Sigmoid colon (tissue), 7 donors: Measurements from ENCODE around the gene SLC2A11. TPM values are rescaled to one million over a fixed set of nuclear protein-coding genes. Genes with fewer than 3 reads are reported as not detected.

Experiments used
- DNase-seq: peaks from one replicate; pipeline ENCODE4 v3.0.0-alpha.2; 2019
- H3K27ac ChIP-seq, 4 donors: fragments of 200-600 bp; sonication (generic); one replicate each; pipeline ENCODE4 v1.5.1; 2016 to 2019; ENCODE audit warnings: mild to moderate bottlenecking in 1 of 4
- H3K27me3 ChIP-seq, 3 donors: fragments of 200-600 bp; sonication (generic); one replicate each; pipeline ENCODE4 v1.5.1; 2019; ENCODE audit warnings: mild to moderate bottlenecking in 1 of 3
- H3K36me3 ChIP-seq, 4 donors: fragments of 200-600 bp; sonication (generic); one replicate each; pipeline ENCODE4 v1.5.1; 2016 to 2019
- H3K4me1 ChIP-seq, 4 donors: fragments of 200-600 bp; sonication (generic); one replicate each; pipeline ENCODE4 v1.5.1; 2017 to 2019
- H3K4me3 ChIP-seq, 4 donors: fragments of 200-600 bp; sonication (generic); one replicate each; pipeline ENCODE4 v1.5.1; 2017 to 2019; ENCODE audit warnings: mild to moderate bottlenecking in 2 of 4, moderate library complexity in 1 of 4
- H3K9me3 ChIP-seq, 4 donors: fragments of 200-600 bp in 3 of 4; sonication (generic) in 3 of 4; one replicate each; pipeline versions ENCODE4 v1.5.1 to v1.6.1; 2013 to 2019
- EP300 ChIP-seq, 4 donors: sonication (generic); formaldehyde crosslinking; IDR thresholded peaks; one replicate each; pipeline ENCODE4 v1.6.1; 2017; ENCODE audit warnings: antibody characterized with exemption in 4 of 4
- POLR2A ChIP-seq, 2 donors: fragments of 450-650 bp; IDR thresholded peaks; one replicate each; pipeline ENCODE4 v1.6.1; 2016; ENCODE audit warnings: antibody characterized with exemption in 2 of 2, mild to moderate bottlenecking in 2 of 2, moderate library complexity in 2 of 2
- POLR2AphosphoS5 ChIP-seq, 4 donors: sonication (generic); formaldehyde crosslinking; IDR thresholded peaks; one replicate each; pipeline ENCODE4 v1.6.1; 2017; ENCODE audit warnings: antibody characterized with exemption in 4 of 4
- WGBS, 2 donors: extraction: QIAGEN DNeasy Blood & Tissue Kit; methylation state at CpG; one replicate each; pipeline ENCODE4 v1.1.7; 2013; 5-methylcytosine and 5-hydroxymethylcytosine counted together
- intact Hi-C: fragments of 100-400 bp; cut with DNase I; formaldehyde crosslinking; loops from one replicate; pipeline ENCODE4 v1.15.1; 2023
- polyA plus RNA-seq, 3 donors: library from polyadenylated mRNA; stranded (reverse); fragments of 200-250 nt; gene quantifications; one replicate each; pipeline ENCODE4 v1.2.3, GENCODE V29; 2013
- total RNA-seq, 4 donors: library from RNA; depleted of rRNA; stranded (reverse); fragments of >200 nt; gene quantifications; one replicate each; pipeline ENCODE4 v1.1.0, GENCODE V29; 2016
- TF ChIP-seq, protein P1 (sequence below), 4 experiments: fragments of 450-650 bp in 3 of 4; fragments of 200-600 bp in 1 of 4; IDR thresholded peaks; one replicate each; pipeline ENCODE4 v1.5.1; 2016 to 2019; ENCODE audit warnings: antibody characterized with exemption in 4 of 4, mild to moderate bottlenecking in 3 of 4, moderate library complexity in 2 of 4
- donor health status: healthy with polysubstance abuse.
- donor health status: Bipolar disorder and iron deficiency.
- donor health status: healthy.

The SLC2A11 gene
- total and polyA plus RNA-seq, 7 donors = 4.8 to 23.5 (median 13.8) TPM

DNA sequence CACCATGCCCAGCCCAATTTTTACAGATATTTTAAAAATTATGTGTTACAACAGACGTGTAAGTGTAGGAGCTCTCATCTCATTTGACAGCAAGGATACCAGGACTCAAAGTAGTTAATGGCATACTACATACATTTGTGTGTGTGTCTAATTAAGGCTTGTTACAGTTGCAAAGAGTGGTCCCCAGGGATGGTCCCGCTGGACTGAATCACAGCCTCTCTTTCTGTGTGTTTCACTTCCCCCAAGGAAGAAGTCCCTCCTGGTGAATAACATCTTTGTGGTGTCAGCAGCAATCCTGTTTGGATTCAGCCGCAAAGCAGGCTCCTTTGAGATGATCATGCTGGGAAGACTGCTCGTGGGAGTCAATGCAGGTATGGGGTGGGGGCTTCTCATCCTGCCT, 17.2 kb downstream of the SLC2A11 start:
- intact Hi-C loops = no loop called here
- Histone ChIP-seq H3K36me3 (peaks cover 0 to 48% (median 21%) of the 10 kb centered on the region in 4 donors), H3K27me3 (no peaks in the 10 kb centered on the region), H3K9me3 (no peaks in the 10 kb centered on the region), H3K27ac (no peak overlapping the region), H3K4me1 (no peaks in the 10 kb centered on the region), H3K4me3 (no peak overlapping the region)
- WGBS, 2 donors = 91 to 94% methylated on average over 4 of the region's 4 CpGs
- TF ChIP-seq POLR2A (IDR thresholded peaks at IDR 0.05) = no peak
- TF ChIP-seq, protein P1, sequence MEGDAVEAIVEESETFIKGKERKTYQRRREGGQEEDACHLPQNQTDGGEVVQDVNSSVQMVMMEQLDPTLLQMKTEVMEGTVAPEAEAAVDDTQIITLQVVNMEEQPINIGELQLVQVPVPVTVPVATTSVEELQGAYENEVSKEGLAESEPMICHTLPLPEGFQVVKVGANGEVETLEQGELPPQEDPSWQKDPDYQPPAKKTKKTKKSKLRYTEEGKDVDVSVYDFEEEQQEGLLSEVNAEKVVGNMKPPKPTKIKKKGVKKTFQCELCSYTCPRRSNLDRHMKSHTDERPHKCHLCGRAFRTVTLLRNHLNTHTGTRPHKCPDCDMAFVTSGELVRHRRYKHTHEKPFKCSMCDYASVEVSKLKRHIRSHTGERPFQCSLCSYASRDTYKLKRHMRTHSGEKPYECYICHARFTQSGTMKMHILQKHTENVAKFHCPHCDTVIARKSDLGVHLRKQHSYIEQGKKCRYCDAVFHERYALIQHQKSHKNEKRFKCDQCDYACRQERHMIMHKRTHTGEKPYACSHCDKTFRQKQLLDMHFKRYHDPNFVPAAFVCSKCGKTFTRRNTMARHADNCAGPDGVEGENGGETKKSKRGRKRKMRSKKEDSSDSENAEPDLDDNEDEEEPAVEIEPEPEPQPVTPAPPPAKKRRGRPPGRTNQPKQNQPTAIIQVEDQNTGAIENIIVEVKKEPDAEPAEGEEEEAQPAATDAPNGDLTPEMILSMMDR (IDR thresholded peaks at IDR 0.05) = no peak
- TF ChIP-seq EP300 (IDR thresholded peaks at IDR 0.05) = no peak
- no peak for TF ChIP-seq POLR2AphosphoS5 (IDR thresholded peaks at IDR 0.05)
- DNase-seq = no peak

DNA sequence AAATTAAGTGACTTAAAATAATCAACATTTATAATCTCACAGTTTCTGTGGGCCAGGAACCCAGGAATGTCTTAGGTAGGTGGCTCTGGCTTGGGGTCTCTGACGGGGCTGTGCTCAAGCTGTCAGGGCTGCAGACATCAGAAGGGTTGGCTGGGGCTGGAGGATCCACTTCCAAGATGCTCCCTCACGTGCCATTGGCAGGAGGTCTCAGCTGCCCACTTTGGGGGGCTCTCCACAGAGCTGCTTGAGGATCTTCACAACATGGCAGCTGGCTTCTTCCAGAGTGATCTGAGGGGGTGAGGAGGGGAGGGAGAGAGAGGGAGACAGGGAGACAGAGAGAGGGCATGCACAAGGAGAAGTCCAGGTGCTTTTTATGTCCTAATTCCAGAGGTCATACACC, 18.1 kb downstream of the SLC2A11 start:
- Histone ChIP-seq H3K27me3 (no peaks in the 10 kb centered on the region), H3K36me3 (peaks cover 0 to 46% (median 21%) of the 10 kb centered on the region in 4 donors), H3K4me3 (no peak overlapping the region), H3K9me3 (no peaks in the 10 kb centered on the region), H3K27ac (no peak overlapping the region), H3K4me1 (no peaks in the 10 kb centered on the region)
- TF ChIP-seq POLR2A (IDR thresholded peaks at IDR 0.05) = no peak
- TF ChIP-seq, protein P1 (IDR thresholded peaks at IDR 0.05) = no peak
- WGBS, 2 donors = 90 to 93% methylated on average over 2 of the region's 2 CpGs
- no peak for DNase-seq
- intact Hi-C loops = no loop called here

DNA sequence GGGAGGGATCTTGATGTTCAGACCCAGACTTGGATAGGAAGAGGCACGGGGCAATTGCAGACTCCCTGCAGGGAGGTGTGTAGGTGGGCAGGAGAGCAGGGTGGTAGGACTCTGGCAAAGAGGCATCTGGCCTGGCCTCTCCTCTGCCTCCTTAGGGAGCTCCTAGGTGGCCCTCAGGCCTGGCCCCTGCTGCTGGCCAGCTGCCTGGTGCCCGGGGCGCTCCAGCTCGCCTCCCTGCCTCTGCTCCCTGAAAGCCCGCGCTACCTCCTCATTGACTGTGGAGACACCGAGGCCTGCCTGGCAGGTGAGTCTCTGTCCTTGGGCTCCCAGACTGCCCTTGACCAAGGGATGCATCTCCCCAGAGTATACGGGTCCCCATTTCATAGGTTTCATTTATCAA, 19.9 kb downstream of the SLC2A11 start:
- Histone ChIP-seq H3K27ac (no peak overlapping the region), H3K4me1 (no peaks in the 10 kb centered on the region), H3K27me3 (no peaks in the 10 kb centered on the region), H3K4me3 (no peak overlapping the region), H3K9me3 (no peaks in the 10 kb centered on the region), H3K36me3 (peaks cover 0 to 55% (median 21%) of the 10 kb centered on the region in 4 donors)
- no peak for DNase-seq
- intact Hi-C loops = no loop called here
- WGBS, 2 donors = 95 to 97% methylated on average over 8 of the region's 8 CpGs
- TF ChIP-seq EP300 (IDR thresholded peaks at IDR 0.05) (no peak), POLR2A (IDR thresholded peaks at IDR 0.05) (no peak), POLR2AphosphoS5 (IDR thresholded peaks at IDR 0.05) (no peak)
- TF ChIP-seq, protein P1 (IDR thresholded peaks at IDR 0.05) = no peak

DNA sequence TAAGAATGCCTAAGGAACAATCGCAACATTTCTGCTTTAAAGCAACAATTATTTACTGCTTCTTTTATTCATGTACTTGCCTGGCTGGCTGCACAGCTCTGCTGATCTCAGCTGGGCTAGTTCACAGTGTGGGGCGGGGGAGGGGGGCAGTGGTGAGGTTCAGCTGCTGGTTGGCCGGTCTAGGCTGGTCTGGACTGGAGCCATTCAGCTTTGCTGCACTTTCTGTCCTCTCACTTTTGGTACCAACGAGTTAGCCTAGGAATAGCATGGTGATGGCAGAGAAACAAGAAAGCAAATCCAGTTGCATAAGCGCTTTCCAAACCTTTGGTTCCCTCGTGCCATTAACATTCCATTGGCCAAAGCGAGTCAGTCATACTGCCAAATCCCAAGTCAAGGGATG, 20.5 kb downstream of the SLC2A11 start:
- Histone ChIP-seq H3K27me3 (no peaks in the 10 kb centered on the region), H3K27ac (no peak overlapping the region), H3K4me3 (no peak overlapping the region), H3K4me1 (no peaks in the 10 kb centered on the region), H3K9me3 (no peaks in the 10 kb centered on the region), H3K36me3 (peaks cover 0 to 57% (median 21%) of the 10 kb centered on the region in 4 donors)
- DNase-seq = no peak
- intact Hi-C loops = no loop called here
- 92% methylated on average over 7 of the region's 7 CpGs for WGBS, 2 donors
- TF ChIP-seq, protein P1 (IDR thresholded peaks at IDR 0.05) = no peak
- TF ChIP-seq POLR2A (IDR thresholded peaks at IDR 0.05) (no peak), POLR2AphosphoS5 (IDR thresholded peaks at IDR 0.05) (no peak), EP300 (IDR thresholded peaks at IDR 0.05) (no peak)

DNA sequence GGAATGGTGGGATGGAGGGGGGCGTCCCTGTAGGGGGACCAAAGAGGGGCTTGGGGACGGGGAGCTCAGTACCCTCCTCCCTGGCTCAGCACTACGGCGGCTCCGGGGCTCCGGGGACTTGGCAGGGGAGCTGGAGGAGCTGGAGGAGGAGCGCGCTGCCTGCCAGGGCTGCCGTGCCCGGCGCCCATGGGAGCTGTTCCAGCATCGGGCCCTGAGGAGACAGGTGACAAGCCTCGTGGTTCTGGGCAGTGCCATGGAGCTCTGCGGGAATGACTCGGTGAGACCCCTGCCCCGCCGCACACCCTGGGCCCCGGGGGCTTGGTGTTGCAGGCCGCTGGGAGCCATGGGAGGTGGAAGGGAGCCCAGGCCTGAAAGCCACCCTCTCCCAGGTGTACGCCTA, 24.7 kb downstream of the SLC2A11 start:
- no peak for DNase-seq
- Histone ChIP-seq H3K27ac (no peak overlapping the region), H3K4me1 (no peaks in the 10 kb centered on the region), H3K36me3 (peaks cover 0 to 49% (median 2%) of the 10 kb centered on the region in 4 donors), H3K27me3 (no peaks in the 10 kb centered on the region), H3K4me3 (no peak overlapping the region), H3K9me3 (no peaks in the 10 kb centered on the region)
- intact Hi-C loops = no loop called here
- WGBS, 2 donors = 89 to 95% methylated on average over 20 of the region's 20 CpGs
- TF ChIP-seq POLR2A (IDR thresholded peaks at IDR 0.05) (no peak), POLR2AphosphoS5 (IDR thresholded peaks at IDR 0.05) (no peak), EP300 (IDR thresholded peaks at IDR 0.05) (no peak)
- TF ChIP-seq, protein P1 (IDR thresholded peaks at IDR 0.05) = no peak
